H1 (cell line): ENCODE data around the gene C19orf12. TPM values are rescaled to one million over a fixed set of nuclear protein-coding genes. Genes with fewer than 3 reads are reported as not detected.

Experiments used
- CTCF ChIA-PET: fragments of 300-600 bp; sonication (Branson Sonifier 250); formaldehyde crosslinking; loops from one replicate; lab custom pipeline; 2021; ENCODE audit not compliant: partially characterized antibody; lab: Charles Lee
- POLR2A ChIA-PET: fragments of 300-600 bp; sonication (Branson Sonifier 250); formaldehyde crosslinking; loops from one replicate; lab custom pipeline; 2021; ENCODE audit warnings: inconsistent platforms; ENCODE audit not compliant: partially characterized antibody; lab: Charles Lee
- DNase-seq, 2 experiments: peaks; one replicate each; pipeline versions ENCODE4 v3.0.0 to v3.0.0-alpha.2; 2010 to 2022; ENCODE audit warnings: low spot score in 2 of 2, low read depth in 1 of 2, mixed read lengths in 1 of 2
- FAIRE-seq: peaks from 2 replicates; lab custom pipeline; 2011; peaks lifted over from hg19 to GRCh38; lab: Jason Lieb, UNC
- H2AFZ ChIP-seq: 2 replicates; pipeline ENCODE4 v1.8.1; 2012; ENCODE audit warnings: low read length, inconsistent platforms
- H2AK5ac ChIP-seq: 2 replicates; pipeline ENCODE4 v1.6.1; 2013; ENCODE audit warnings: low read depth, low read length
- H2BK120ac ChIP-seq: replicated peaks from 2 replicates; pipeline ENCODE3; 2013; ENCODE audit warnings: low read depth, low read length, inconsistent platforms
- H2BK12ac ChIP-seq: 2 replicates; pipeline ENCODE4 v1.6.1; 2013; ENCODE audit warnings: low read depth, low read length
- H2BK15ac ChIP-seq: 2 replicates; pipeline ENCODE4 v1.6.1; 2013; ENCODE audit warnings: low read length
- H2BK20ac ChIP-seq: 2 replicates; pipeline ENCODE4 v1.6.1; 2013; ENCODE audit warnings: low read length
- H2BK5ac ChIP-seq: 2 replicates; pipeline ENCODE4 v1.6.1; 2013; ENCODE audit warnings: low read depth, low read length
- H3K14ac ChIP-seq: 2 replicates; pipeline ENCODE4 v1.6.1; 2013; ENCODE audit warnings: inconsistent platforms; ENCODE audit not compliant: insufficient read length
- H3K18ac ChIP-seq: 2 replicates; pipeline ENCODE4 v1.6.1; 2013; ENCODE audit warnings: low read length; ENCODE audit errors: extremely low read depth
- H3K23ac ChIP-seq: 2 replicates; pipeline ENCODE4 v1.6.1; 2013; ENCODE audit warnings: inconsistent platforms; ENCODE audit not compliant: insufficient read length
- H3K23me2 ChIP-seq: 2 replicates; pipeline ENCODE4 v1.6.1; 2013; ENCODE audit warnings: low read depth, low read length
- H3K27ac ChIP-seq: 2 replicates; pipeline ENCODE4 v1.6.1; 2011; ENCODE audit warnings: low read depth, low read length, inconsistent platforms
- H3K27me3 ChIP-seq, 4 experiments: replicated peaks in 1 of 4; 1 replicate in 1 of 4; 2 replicates in 3 of 4; pipeline versions ENCODE4 v1.6.1 to v1.8.1; 2011 to 2013; ENCODE audit warnings: low read length in 3 of 4, mild to moderate bottlenecking in 3 of 4, inconsistent platforms in 2 of 4, mixed read lengths in 2 of 4, moderate library complexity in 1 of 4; ENCODE audit not compliant: control insufficient read depth in 3 of 4, insufficient read depth in 3 of 4; ENCODE audit errors: extremely low read depth in 1 of 4
- H3K36me3 ChIP-seq, 4 experiments: 2 replicates each; pipeline versions ENCODE4 v1.6.1 to v1.8.1; 2011 to 2013; ENCODE audit warnings: mild to moderate bottlenecking in 4 of 4, low read length in 3 of 4, moderate library complexity in 2 of 4, control low read depth in 1 of 4, inconsistent platforms in 1 of 4; ENCODE audit not compliant: insufficient read depth in 4 of 4, control insufficient read depth in 2 of 4
- H3K4ac ChIP-seq: replicated peaks from 2 replicates; pipeline ENCODE3; 2013; ENCODE audit warnings: low read length, low read depth, mixed read lengths, inconsistent platforms; ENCODE audit not compliant: insufficient read length
- H3K4me1 ChIP-seq, 4 experiments: replicated peaks in 1 of 4; 1 replicate in 1 of 4; 2 replicates in 3 of 4; pipeline versions ENCODE4 v1.6.1 to v1.8.1; 2011 to 2013; ENCODE audit warnings: low read length in 3 of 4, inconsistent platforms in 2 of 4, mixed read lengths in 1 of 4; ENCODE audit not compliant: insufficient read depth in 4 of 4, control insufficient read depth in 3 of 4
- H3K4me2 ChIP-seq, 2 experiments: 2 replicates each; pipeline versions ENCODE4 v1.6.1 to v1.8.1; 2011 to 2013; ENCODE audit warnings: low read depth in 2 of 2, low read length in 2 of 2, control low read depth in 1 of 2, inconsistent platforms in 1 of 2, mild to moderate bottlenecking in 1 of 2; ENCODE audit not compliant: insufficient read depth in 1 of 2
- H3K4me3 ChIP-seq, 4 experiments: fragments of 200-600, 300-600 bp in 1 of 4; sonication (generic), shearing (Covaris generic), sonication (Bioruptor Twin) in 1 of 4; 2 replicates each; pipeline versions ENCODE4 v1.5.1 to v1.8.1; 2011 to 2016; ENCODE audit warnings: low read length in 4 of 4, low read depth in 3 of 4, control low read depth in 2 of 4, inconsistent platforms in 2 of 4, mild to moderate bottlenecking in 2 of 4, mixed read lengths in 1 of 4, moderate library complexity in 1 of 4; ENCODE audit not compliant: insufficient read depth in 2 of 4; ENCODE audit errors: extremely low read depth in 1 of 4
- H3K56ac ChIP-seq: replicated peaks from 2 replicates; pipeline ENCODE3; 2013; ENCODE audit warnings: low read depth, mild to moderate bottlenecking, mixed read lengths, low read length, inconsistent platforms; ENCODE audit not compliant: insufficient read length
- H3K79me1 ChIP-seq: 2 replicates; pipeline ENCODE4 v1.6.1; 2013; ENCODE audit warnings: low read depth, low read length, control low read depth
- H3K79me2 ChIP-seq, 2 experiments: 2 replicates each; pipeline versions ENCODE4 v1.6.1 to v1.8.1; 2012 to 2013; ENCODE audit warnings: low read length in 2 of 2, mild to moderate bottlenecking in 2 of 2, inconsistent platforms in 1 of 2; ENCODE audit not compliant: insufficient read depth in 2 of 2, control insufficient read depth in 1 of 2
- H3K9ac ChIP-seq, 4 experiments: replicated peaks in 1 of 4; 1 replicate in 1 of 4; 2 replicates in 3 of 4; pipeline versions ENCODE4 v1.6.1 to v1.8.1; 2011 to 2013; ENCODE audit warnings: low read depth in 3 of 4, low read length in 3 of 4, control low read depth in 2 of 4, mild to moderate bottlenecking in 2 of 4, moderate library complexity in 2 of 4, inconsistent platforms in 1 of 4; ENCODE audit errors: extremely low read depth in 1 of 4
- H3K9me3 ChIP-seq, 2 experiments: 2 replicates each; pipeline versions ENCODE4 v1.6.1 to v1.8.1; 2012 to 2013; ENCODE audit warnings: mild to moderate bottlenecking in 2 of 2, moderate library complexity in 2 of 2, control low read depth in 1 of 2, inconsistent platforms in 1 of 2, low read depth in 1 of 2, low read length in 1 of 2, mixed read lengths in 1 of 2; ENCODE audit not compliant: insufficient read depth in 2 of 2
- H4K20me1 ChIP-seq, 2 experiments: replicated peaks in 1 of 2; 2 replicates each; pipeline versions ENCODE3 to v1.8.1; 2011 to 2013; ENCODE audit warnings: inconsistent platforms in 2 of 2, low read length in 2 of 2, mild to moderate bottlenecking in 1 of 2; ENCODE audit not compliant: insufficient read depth in 2 of 2, control insufficient read depth in 1 of 2
- H4K5ac ChIP-seq: 2 replicates; pipeline ENCODE4 v1.6.1; 2013; ENCODE audit warnings: low read length, low read depth, mixed read lengths, inconsistent platforms; ENCODE audit not compliant: insufficient read length
- H4K8ac ChIP-seq: 2 replicates; pipeline ENCODE4 v1.8.0; 2013; ENCODE audit warnings: mild to moderate bottlenecking, moderate library complexity, low read length, inconsistent platforms; ENCODE audit not compliant: insufficient read depth; ENCODE audit errors: extremely low read depth
- H4K91ac ChIP-seq: replicated peaks from 2 replicates; pipeline ENCODE3; 2013; ENCODE audit warnings: low read length, mixed read lengths, inconsistent platforms; ENCODE audit not compliant: insufficient read length
- BRCA1 ChIP-seq: IDR thresholded peaks from 2 replicates; pipeline ENCODE4 v1.6.1; 2012; ENCODE audit warnings: low read depth, low read length, improper control_type of control experiment
- KDM4A ChIP-seq: IDR thresholded peaks from one replicate; pipeline ENCODE4 v1.7.1; 2012; ENCODE audit warnings: low read depth, mild to moderate bottlenecking, moderate library complexity, low read length, inconsistent platforms; ENCODE audit not compliant: severe bottlenecking
- KDM5A ChIP-seq: fragments of 200-600 bp; IDR thresholded peaks from 2 replicates; pipeline ENCODE4 v1.7.1; 2012; ENCODE audit warnings: mild to moderate bottlenecking, low read length, inconsistent platforms, mixed read lengths
- NRF1 ChIP-seq: IDR thresholded peaks from 2 replicates; pipeline ENCODE4 v1.6.1; 2011; ENCODE audit warnings: mild to moderate bottlenecking, low read depth, low read length, improper control_type of control experiment
- RBBP5 ChIP-seq: IDR thresholded peaks from 2 replicates; pipeline ENCODE4 v1.7.1; 2012; ENCODE audit warnings: low read depth, mild to moderate bottlenecking, inconsistent platforms, low read length, moderate library complexity, borderline replicate concordance
- TAF7 ChIP-seq: optimal IDR thresholded peaks from 2 replicates; pipeline ENCODE3; 2011; ENCODE audit warnings: low read depth, mild to moderate bottlenecking, inconsistent platforms, low read length, moderate library complexity, borderline replicate concordance
- WGBS, 2 experiments: shearing (Covaris generic) in 1 of 2; methylation state at CpG; one replicate each; pipeline versions ENCODE4 v1.1.6 to v1.1.7; 2013 to 2015; ENCODE audit warnings: low lambda C conversion rate in 2 of 2, mixed read lengths in 2 of 2, inconsistent platforms in 1 of 2, low coverage in 1 of 2, missing lambda C conversion rate in 1 of 2; ENCODE audit not compliant: insufficient replicate concordance in 2 of 2, insufficient coverage in 1 of 2, insufficient read length in 1 of 2; ENCODE audit errors: extremely low coverage in 1 of 2, missing lambda C conversion rate in 1 of 2; 5-methylcytosine and 5-hydroxymethylcytosine counted together
- polyA plus RNA-seq, 7 experiments: library from polyadenylated mRNA; depleted of rRNA in 3 of 7; stranded (reverse) in 5 of 7; unstranded in 2 of 7; fragments of >200 nt in 5 of 7; fragments of 200-250 nt in 2 of 7; gene quantifications; 1 replicate in 5 of 7; 2 replicates in 1 of 7; 4 replicates in 1 of 7; pipeline versions ENCODE4 v1.2.1 to v1.2.3, GENCODE V29; 2011 to 2013; ENCODE audit warnings: missing spikeins in 2 of 7, mixed read lengths in 2 of 7
- total RNA-seq: library from RNA; stranded (reverse); fragmentation: NEBNext Ultra II Directional; extraction: Animal tissue kit (Norgen Biotek cat#: 25700); gene quantifications from 2 replicates; pipeline ENCODE4 v1.2.1, GENCODE V29; 2021

Gene C19orf12
- total and polyA plus RNA-seq, 2 of the 8 experiments (the other 6 are each of a cell fraction or from before 2014, with no cell fraction given), result 10.7 to 11.9 TPM

GRCh38 chr19:29685326-29685725 lies 29.7 kb downstream of the C19orf12 start:
- Histone ChIP-seq H3K56ac (no peak overlapping the region), H4K91ac (no peak overlapping the region), H3K4me2 (no peak overlapping the region), H3K23ac (no peak overlapping the region), H3K27me3 (no peaks in the 10 kb centered on the region; a peak in 1 of 7 replicates), H3K4me1 (peaks cover 0 to 4% (median 0%) of the 10 kb centered on the region in 4 experiments; a peak in 1 of 7 replicates), H4K5ac (no peak overlapping the region), H3K9ac (no peak overlapping the region), H3K4ac (no peak overlapping the region), H2BK15ac (no peak overlapping the region), H2AFZ (no peak overlapping the region), H3K27ac (no peak overlapping the region), H3K23me2 (no peaks in the 10 kb centered on the region), H3K14ac (no peak overlapping the region), H3K9me3 (no peaks in the 10 kb centered on the region), H3K79me2 (no peaks in the 10 kb centered on the region), H2BK120ac (no peak overlapping the region), H2BK20ac (no peak overlapping the region), H3K79me1 (no peaks in the 10 kb centered on the region), H3K18ac (no peak overlapping the region), H2BK5ac (no peak overlapping the region), H4K8ac (no peak overlapping the region), H4K20me1 (no peaks in the 10 kb centered on the region), H2BK12ac (no peak overlapping the region), H3K36me3 (no peaks in the 10 kb centered on the region), H2AK5ac (no peak overlapping the region), H3K4me3 (no peak overlapping the region)
- DNase-seq, result no peak
- no peak for TF ChIP-seq BRCA1
- TF ChIP-seq TAF7, result no peak
- no peak for TF ChIP-seq NRF1
- TF ChIP-seq KDM4A, result no peak
- TF ChIP-seq RBBP5, result no peak
- no peak for TF ChIP-seq KDM5A
- CTCF ChIA-PET, result interaction anchor here (0.8 to 1.6 kb wide), 6 partner anchors 8 to 88 kb away, joined by 3 to 4 read pairs (median 4); no protein-coding TSS in a partner anchor
- WGBS, 2 experiments, result 92% methylated on average over 7 of the region's 7 CpGs; no CpG with 5 or more reads in 1 of the 2 experiments
- no peak for FAIRE-seq
- POLR2A ChIA-PET, result interaction anchor here (0.6 to 1.2 kb wide), 2 partner anchors 79 to 303 kb away, joined by 3 to 4 read pairs; partner anchors contain the start of gene POP4
